ENCODE results near the gene ZFP92.

GRCh38 chrX:153444333-153445011 lies 33.2 kb downstream of the ZFP92 start:
- TF ChIP-seq CTCF (IDR thresholded peaks at IDR 0.05) (no peak), EP300 (IDR thresholded peaks at IDR 0.05) (no peak)

Data from gastroesophageal sphincter (tissue), 3 donors.